GM19395 (cell line): ENCODE data around the gene DYNC1LI1.
A peak's percentile ranks its signal among the peaks of the same experiment; 100 is the strongest.
"Not testable (repeated sequence)": the region's sequence is repeated elsewhere in the genome, so short reads cannot be mapped to it uniquely, and the experiment has no call there.

Source experiments
- ATAC-seq: cut with Tn5 transposase; IDR thresholded peaks from one replicate; pipeline ENCODE4 v1.9.1; 2021; ENCODE audit warnings: mild to moderate bottlenecking, moderate library complexity; ENCODE audit not compliant: unreplicated experiment

Gene DYNC1LI1

GRCh38 chr3:32540899-32541298 is 29.8 kb downstream of the DYNC1LI1 start:
- no peak for ATAC-seq

GRCh38 chr3:32532434-32532833 is 38.2 kb downstream of the DYNC1LI1 start:
- no peak for ATAC-seq

GRCh38 chr3:32531010-32531647 is 39.5 kb downstream of the DYNC1LI1 start:
- ATAC-seq: peak; percentile 66

GRCh38 chr3:32525720-32526119 is 44.9 kb downstream of the DYNC1LI1 start:
- no peak for ATAC-seq

GRCh38 chr3:32522682-32523081 is 48.0 kb downstream of the DYNC1LI1 start:
- no peak for ATAC-seq

GRCh38 chr3:32518921-32519320 is 51.7 kb downstream of the DYNC1LI1 start:
- ATAC-seq: not testable (repeated sequence)

GRCh38 chr3:32516751-32517150 is 53.9 kb downstream of the DYNC1LI1 start:
- ATAC-seq: peak; percentile 33

- no peak for ATAC-seq
Measured at GRCh38 chr3:32511005-32511404, 59.7 kb downstream of the DYNC1LI1 start.

GRCh38 chr3:32510075-32510724 is 60.5 kb downstream of the DYNC1LI1 start:
- peak; percentile 73 for ATAC-seq

GRCh38 chr3:32508711-32509110 is 61.9 kb downstream of the DYNC1LI1 start:
- ATAC-seq: no peak

GRCh38 chr3:32506466-32506865 is 64.2 kb downstream of the DYNC1LI1 start:
- no peak for ATAC-seq

- ATAC-seq: peak; percentile 19
Measured at GRCh38 chr3:32502946-32503286, 67.7 kb downstream of the DYNC1LI1 start.

- ATAC-seq: peak; percentile 78
Measured at GRCh38 chr3:32502118-32502945, 68.3 kb downstream of the DYNC1LI1 start, which contains the start of gene CMTM6. CMTM6 (minus strand) TSS chr3:32502852; CDS start chr3:32502745, 107 bp downstream.

- ATAC-seq: no peak
Measured at GRCh38 chr3:32501783-32502117, 68.9 kb downstream of the DYNC1LI1 start.

GRCh38 chr3:32500880-32501782 is 69.5 kb downstream of the DYNC1LI1 start:
- no peak for ATAC-seq

- no peak for ATAC-seq
Measured at GRCh38 chr3:32500231-32500630, 70.4 kb downstream of the DYNC1LI1 start.

GRCh38 chr3:32499585-32499984 is 71.1 kb downstream of the DYNC1LI1 start:
- no peak for ATAC-seq

GRCh38 chr3:32498992-32499391 is 71.7 kb downstream of the DYNC1LI1 start:
- ATAC-seq: no peak

- ATAC-seq: no peak
Measured at GRCh38 chr3:32498252-32498651, 72.4 kb downstream of the DYNC1LI1 start.

GRCh38 chr3:32495609-32496008 is 75.0 kb downstream of the DYNC1LI1 start:
- ATAC-seq: no peak

- no peak for ATAC-seq
Measured at GRCh38 chr3:32495085-32495484, 75.6 kb downstream of the DYNC1LI1 start.
